Breast epithelium (tissue), 4 donors: ENCODE data around the gene FAM136A. TPM values are rescaled to one million over a fixed set of nuclear protein-coding genes. Genes with fewer than 3 reads are reported as not detected.

Source experiments
- DNase-seq, 2 donors: peaks; one replicate each; pipeline ENCODE4 v3.0.0-alpha.2; 2019; ENCODE audit warnings: low spot score in 2 of 2
- H3K27ac ChIP-seq, 2 donors: fragments of 200-600 bp; sonication (generic) in 1 of 2; one replicate each; pipeline ENCODE4 v1.5.1; 2016 to 2019; ENCODE audit warnings: mild to moderate bottlenecking in 1 of 2
- H3K27me3 ChIP-seq, 2 donors: fragments of 200-600 bp; sonication (generic) in 1 of 2; one replicate each; pipeline versions ENCODE4 v1.5.1 to v1.6.0; 2017 to 2019; ENCODE audit warnings: control low read depth in 1 of 2, mild to moderate bottlenecking in 1 of 2
- H3K36me3 ChIP-seq: fragments of 200-600 bp; one replicate; pipeline ENCODE4 v1.5.1; 2019
- H3K4me1 ChIP-seq, 2 donors: fragments of 200-600 bp; sonication (generic); one replicate each; pipeline ENCODE4 v1.5.1; 2016 to 2019; ENCODE audit warnings: control low read depth in 1 of 2
- H3K4me3 ChIP-seq, 3 donors: fragments of 200-600 bp; sonication (generic); 1 replicate in 2 of 3; 2 replicates in 1 of 3; pipeline ENCODE4 v1.5.1; 2016 to 2019; ENCODE audit warnings: mild to moderate bottlenecking in 3 of 3, moderate library complexity in 2 of 3
- H3K9me3 ChIP-seq, 2 donors: fragments of 200-600 bp; sonication (generic) in 1 of 2; one replicate each; pipeline ENCODE4 v1.5.1; 2016 to 2019; ENCODE audit warnings: control low read depth in 1 of 2
- CTCF ChIP-seq, 3 donors: fragments of 450-650 bp; IDR thresholded peaks; one replicate each; pipeline ENCODE4 v1.5.1; 2016 to 2017; ENCODE audit warnings: antibody characterized with exemption in 3 of 3, mild to moderate bottlenecking in 3 of 3, moderate library complexity in 3 of 3
- POLR2A ChIP-seq: fragments of 450-650 bp; IDR thresholded peaks from one replicate; pipeline ENCODE4 v1.6.1; 2016; ENCODE audit warnings: antibody characterized with exemption, mild to moderate bottlenecking, moderate library complexity
- POLR2AphosphoS5 ChIP-seq, 3 donors: sonication (generic); formaldehyde crosslinking; IDR thresholded peaks; one replicate each; pipeline ENCODE4 v1.6.1; 2017; ENCODE audit warnings: antibody characterized with exemption in 3 of 3
- intact Hi-C: fragments of 100-400 bp; cut with DNase I; formaldehyde crosslinking; loops from one replicate; pipeline ENCODE4 v1.15.1; 2023; ENCODE audit warnings: low total_unique reads
- total RNA-seq, 3 donors: library from RNA; depleted of rRNA; stranded (reverse); fragments of >200 nt; gene quantifications; one replicate each; pipeline ENCODE4 v1.1.0, GENCODE V29; 2016

The FAM136A gene
- total RNA-seq, 3 donors from 2014 or later = 24.2 to 28.2 (median 26.9) TPM

- no peak for DNase-seq
- Histone ChIP-seq H3K9me3 (no peaks in the 10 kb centered on the region), H3K27me3 (no peaks in the 10 kb centered on the region), H3K4me1 (no peaks in the 10 kb centered on the region), H3K36me3 (no peaks in the 10 kb centered on the region), H3K4me3 (no peak overlapping the region), H3K27ac (no peak overlapping the region)
- intact Hi-C loops = no loop called here
- TF ChIP-seq POLR2AphosphoS5 (IDR thresholded peaks at IDR 0.05) (no peak), CTCF (IDR thresholded peaks at IDR 0.05) (peak; percentile 80 to 93 (median 81))
Measured at GRCh38 chr2:70340761-70341476, 39.1 kb upstream of the FAM136A start.

GRCh38 chr2:70340075-70340474 lies 38.2 kb upstream of the FAM136A start:
- TF ChIP-seq POLR2AphosphoS5 (IDR thresholded peaks at IDR 0.05) = no peak
- TF ChIP-seq CTCF (IDR thresholded peaks at IDR 0.05) = no peak
- H3K4me3 ChIP-seq = no peak overlapping the region
- DNase-seq = no peak
- intact Hi-C loops = no loop called here
- H3K36me3 ChIP-seq = no peaks in the 10 kb centered on the region
- no peaks in the 10 kb centered on the region for H3K27me3 ChIP-seq
- no peak overlapping the region for H3K27ac ChIP-seq
- H3K4me1 ChIP-seq = no peaks in the 10 kb centered on the region
- no peaks in the 10 kb centered on the region for H3K9me3 ChIP-seq

- Histone ChIP-seq H3K27me3 (no peaks in the 10 kb centered on the region), H3K4me1 (no peaks in the 10 kb centered on the region), H3K9me3 (no peaks in the 10 kb centered on the region), H3K27ac (no peak overlapping the region), H3K4me3 (no peak overlapping the region), H3K36me3 (no peaks in the 10 kb centered on the region)
- intact Hi-C loops = no loop called here
- DNase-seq = no peak
- TF ChIP-seq CTCF (IDR thresholded peaks at IDR 0.05) (no peak), POLR2A (no peak), POLR2AphosphoS5 (IDR thresholded peaks at IDR 0.05) (no peak)
Measured at GRCh38 chr2:70336552-70336951, 34.7 kb upstream of the FAM136A start.

- H3K27ac ChIP-seq = no peak overlapping the region
- H3K4me3 ChIP-seq = no peak overlapping the region
- no peaks in the 10 kb centered on the region for H3K4me1 ChIP-seq
- no peaks in the 10 kb centered on the region for H3K36me3 ChIP-seq
- no peak for TF ChIP-seq POLR2A
- no peak for TF ChIP-seq POLR2AphosphoS5 (IDR thresholded peaks at IDR 0.05)
- TF ChIP-seq CTCF (IDR thresholded peaks at IDR 0.05) = no peak
- intact Hi-C loops = no loop called here
- no peaks in the 10 kb centered on the region for H3K27me3 ChIP-seq
- no peak for DNase-seq
- no peaks in the 10 kb centered on the region for H3K9me3 ChIP-seq
Measured at GRCh38 chr2:70331012-70331411, 29.1 kb upstream of the FAM136A start.

GRCh38 chr2:70330476-70330875 lies 28.6 kb upstream of the FAM136A start:
- Histone ChIP-seq H3K4me1 (no peaks in the 10 kb centered on the region), H3K27ac (no peak overlapping the region), H3K9me3 (no peaks in the 10 kb centered on the region), H3K4me3 (no peak overlapping the region), H3K36me3 (no peaks in the 10 kb centered on the region), H3K27me3 (no peaks in the 10 kb centered on the region)
- DNase-seq = no peak
- intact Hi-C loops = no loop called here
- TF ChIP-seq POLR2AphosphoS5 (IDR thresholded peaks at IDR 0.05) = no peak
- TF ChIP-seq POLR2A = no peak
- no peak for TF ChIP-seq CTCF (IDR thresholded peaks at IDR 0.05)
